Measurements from ENCODE around the gene LMX1B. TPM values are rescaled to one million over a fixed set of nuclear protein-coding genes. Genes with fewer than 3 reads are reported as not detected.
A peak's percentile ranks its signal among the peaks of the same experiment; 100 is the strongest.

LMX1B gene
- total and polyA plus RNA-seq, 7 donors: 0.12 to 1.4 (median 0.16) TPM; not detected in 2

GRCh38 chr9:126606483-126606870 lies 7.3 kb upstream of the LMX1B start:
- DNase-seq: peak; percentile 21
- H3K9me3 ChIP-seq: no peaks in the 10 kb centered on the region
- H3K27me3 ChIP-seq: peaks cover 15 to 47% (median 35%) of the 10 kb centered on the region in 3 donors
- no peak overlapping the region for H3K4me3 ChIP-seq
- no peak for TF ChIP-seq POLR2A (IDR thresholded peaks at IDR 0.05)
- no peak for TF ChIP-seq CTCF (IDR thresholded peaks at IDR 0.05)
- no peak for TF ChIP-seq EP300 (IDR thresholded peaks at IDR 0.05)
- no peak for TF ChIP-seq POLR2AphosphoS5 (IDR thresholded peaks at IDR 0.05)
- WGBS, 2 donors: 51 to 59% methylated on average over 3 of the region's 3 CpGs
- H3K36me3 ChIP-seq: no peaks in the 10 kb centered on the region
- peaks cover 0 to 18% (median 16%) of the 10 kb centered on the region in 4 donors for H3K4me1 ChIP-seq
- intact Hi-C loops (cut with DNase I): no loop called here
- H3K27ac ChIP-seq: no peak overlapping the region

- TF ChIP-seq POLR2AphosphoS5 (IDR thresholded peaks at IDR 0.05) (no peak), EP300 (IDR thresholded peaks at IDR 0.05) (no peak), POLR2A (IDR thresholded peaks at IDR 0.05) (no peak), CTCF (IDR thresholded peaks at IDR 0.05) (no peak)
- WGBS, 2 donors: 10 to 26% methylated on average over 1 of the region's 1 CpG
- intact Hi-C loops (cut with DNase I): no loop called here
- peaks cover 0 to 24% (median 22%) of the 10 kb centered on the region in 4 donors for H3K4me1 ChIP-seq
- no peak overlapping the region for H3K4me3 ChIP-seq
- no peak for DNase-seq
- H3K27me3 ChIP-seq: peaks cover 15 to 53% (median 38%) of the 10 kb centered on the region in 3 donors
- no peaks in the 10 kb centered on the region for H3K36me3 ChIP-seq
- H3K27ac ChIP-seq: no peak overlapping the region
- no peaks in the 10 kb centered on the region for H3K9me3 ChIP-seq
Measured at GRCh38 chr9:126607086-126607485, 6.6 kb upstream of the LMX1B start.

- no peak overlapping the region for H3K4me3 ChIP-seq
- DNase-seq: no peak
- intact Hi-C loops (cut with DNase I): no loop called here
- no peak overlapping the region for H3K27ac ChIP-seq
- H3K27me3 ChIP-seq: peaks cover 22 to 59% (median 45%) of the 10 kb centered on the region in 3 donors
- WGBS, 2 donors: 28 to 60% methylated on average over 7 of the region's 7 CpGs
- no peaks in the 10 kb centered on the region for H3K36me3 ChIP-seq
- no peaks in the 10 kb centered on the region for H3K9me3 ChIP-seq
- TF ChIP-seq CTCF (IDR thresholded peaks at IDR 0.05): no peak
- TF ChIP-seq EP300 (IDR thresholded peaks at IDR 0.05): no peak
- no peak for TF ChIP-seq POLR2AphosphoS5 (IDR thresholded peaks at IDR 0.05)
- TF ChIP-seq POLR2A (IDR thresholded peaks at IDR 0.05): no peak
- H3K4me1 ChIP-seq: peaks cover 0 to 31% (median 28%) of the 10 kb centered on the region in 4 donors
Measured at GRCh38 chr9:126607731-126608130, 6.0 kb upstream of the LMX1B start.

GRCh38 chr9:126608551-126608950 lies 5.2 kb upstream of the LMX1B start:
- TF ChIP-seq POLR2AphosphoS5 (IDR thresholded peaks at IDR 0.05) (no peak), POLR2A (IDR thresholded peaks at IDR 0.05) (no peak), EP300 (IDR thresholded peaks at IDR 0.05) (no peak), CTCF (IDR thresholded peaks at IDR 0.05) (no peak)
- Histone ChIP-seq H3K9me3 (no peaks in the 10 kb centered on the region), H3K27ac (no peak overlapping the region), H3K4me3 (no peak overlapping the region), H3K4me1 (peaks cover 0 to 39% (median 35%) of the 10 kb centered on the region in 4 donors), H3K27me3 (peaks cover 28 to 67% (median 53%) of the 10 kb centered on the region in 3 donors), H3K36me3 (no peaks in the 10 kb centered on the region)
- DNase-seq: peak; percentile 18
- 77 to 82% methylated on average over 8 of the region's 8 CpGs for WGBS, 2 donors
- intact Hi-C loops (cut with DNase I): no loop called here

GRCh38 chr9:126609191-126609590 lies 4.5 kb upstream of the LMX1B start:
- Histone ChIP-seq H3K36me3 (no peaks in the 10 kb centered on the region), H3K9me3 (no peaks in the 10 kb centered on the region), H3K4me3 (no peak overlapping the region), H3K27me3 (peaks cover 28 to 70% (median 54%) of the 10 kb centered on the region in 3 donors), H3K4me1 (peaks cover 0 to 41% (median 35%) of the 10 kb centered on the region in 4 donors), H3K27ac (no peak overlapping the region)
- peak; percentile 40 for DNase-seq
- TF ChIP-seq POLR2A (IDR thresholded peaks at IDR 0.05) (no peak), CTCF (IDR thresholded peaks at IDR 0.05) (no peak), POLR2AphosphoS5 (IDR thresholded peaks at IDR 0.05) (no peak), EP300 (IDR thresholded peaks at IDR 0.05) (no peak)
- WGBS, 2 donors: 76 to 78% methylated on average over 6 of the region's 6 CpGs
- intact Hi-C loops (cut with DNase I): no loop called here

Data from sigmoid colon (tissue), 7 donors.